A549 treated with GW870086 at 1 μM for 4 hours (cell line): ENCODE results near the gene FAS. TPM values are rescaled to one million over a fixed set of nuclear protein-coding genes. Genes with fewer than 3 reads are reported as not detected.

Experiments used
- total RNA-seq: library from RNA; stranded (reverse); fragments of 200-300 nt; extraction: Qiagen RNA extraction; gene quantifications from 5 replicates; pipeline ENCODE4 v1.2.3, GENCODE V29; 2022; ENCODE audit warnings: low read depth

The FAS gene
- total RNA-seq = 31.2 to 35.7 TPM (median 33.5 TPM) in 5 replicates

GRCh38 chr10:88990384-88991160, at the start of gene FAS:
Gene FAS (plus strand): TSS chr10:88990798. CDS start chr10:88990877, 79 bp downstream.

GRCh38 chr10:88952647-88953111, 37.9 kb upstream of the FAS start, which contains the start of gene ACTA2:
Gene ACTA2 (minus strand): TSS chr10:88952773. CDS start chr10:88948930, 3,843 bp downstream.

Other genes starting within 250 kb of the FAS start
- gene LIPN, start 230.8 kb upstream of the FAS start, total RNA-seq = not detected in 5 replicates
- not detected in 5 replicates for gene LIPM, start 188.1 kb upstream of the FAS start, total RNA-seq
- 0.41 to 0.87 TPM (median 0.58 TPM) in 5 replicates for gene ANKRD22, start 139.0 kb upstream of the FAS start, total RNA-seq
- 27.9 to 34.3 TPM (median 31.3 TPM) in 5 replicates for gene STAMBPL1, start 110.6 kb upstream of the FAS start, total RNA-seq
- gene ACTA2, start 38.0 kb upstream of the FAS start, total RNA-seq = 17.2 to 20.5 TPM (median 18.5 TPM) in 5 replicates
- gene CH25H, start 216.5 kb downstream of the FAS start, total RNA-seq = 0.19 to 0.38 TPM (median 0.22 TPM) in 5 replicates